Trophoblast cell (in vitro differentiated cells and primary cell): ENCODE measurements around the gene EMID1.

Experiments used
- DNase-seq, 2 donors: peaks; one replicate each; pipeline ENCODE4 v3.0.0-alpha.2; 2016
- H2AFZ ChIP-seq: 2 replicates; pipeline ENCODE4 v1.6.1; 2013; ENCODE audit warnings: low read length, moderate library complexity, mild to moderate bottlenecking; ENCODE audit not compliant: insufficient read depth, poor library complexity
- H2AK5ac ChIP-seq: 2 replicates; pipeline ENCODE4 v1.6.1; 2013; ENCODE audit warnings: mild to moderate bottlenecking, low read length
- H2BK120ac ChIP-seq: 2 replicates; pipeline ENCODE4 v1.6.1; 2013; ENCODE audit warnings: low read length, mild to moderate bottlenecking, moderate library complexity; ENCODE audit not compliant: insufficient read depth, poor library complexity
- H2BK12ac ChIP-seq: 2 replicates; pipeline ENCODE4 v1.6.1; 2013; ENCODE audit warnings: mild to moderate bottlenecking, low read length, moderate library complexity
- H2BK5ac ChIP-seq: 2 replicates; pipeline ENCODE4 v1.6.1; 2013; ENCODE audit warnings: low read length, low read depth, moderate library complexity, mild to moderate bottlenecking; ENCODE audit not compliant: poor library complexity
- H3K14ac ChIP-seq: 2 replicates; pipeline ENCODE4 v1.6.1; 2013; ENCODE audit warnings: mild to moderate bottlenecking, low read length
- H3K18ac ChIP-seq: 2 replicates; pipeline ENCODE4 v1.6.1; 2013; ENCODE audit warnings: mild to moderate bottlenecking, low read length
- H3K23ac ChIP-seq: 2 replicates; pipeline ENCODE4 v1.6.1; 2013; ENCODE audit warnings: low read length
- H3K27ac ChIP-seq: 2 replicates; pipeline ENCODE4 v1.5.1; 2013; ENCODE audit warnings: low read depth, mild to moderate bottlenecking, inconsistent platforms, low read length, moderate library complexity
- H3K27me3 ChIP-seq: 2 replicates; pipeline ENCODE4 v1.6.1; 2013; ENCODE audit warnings: inconsistent platforms, mild to moderate bottlenecking, low read length, moderate library complexity; ENCODE audit not compliant: insufficient read depth
- H3K36me3 ChIP-seq, 2 experiments: 1 replicate in 1 of 2; 2 replicates in 1 of 2; pipeline ENCODE4 v1.6.1; 2013; ENCODE audit warnings: low read length in 2 of 2, mild to moderate bottlenecking in 2 of 2, moderate library complexity in 1 of 2; ENCODE audit not compliant: insufficient read depth in 2 of 2, control insufficient read depth in 1 of 2
- H3K4ac ChIP-seq: 2 replicates; pipeline ENCODE4 v1.6.1; 2013; ENCODE audit warnings: low read depth, mild to moderate bottlenecking, low read length, moderate library complexity
- H3K4me1 ChIP-seq, 2 experiments: 1 replicate in 1 of 2; 2 replicates in 1 of 2; pipeline ENCODE4 v1.6.1; 2013; ENCODE audit warnings: low read length in 2 of 2, mild to moderate bottlenecking in 2 of 2, moderate library complexity in 1 of 2; ENCODE audit not compliant: insufficient read depth in 2 of 2, control insufficient read depth in 1 of 2
- H3K4me2 ChIP-seq: 2 replicates; pipeline ENCODE4 v1.6.1; 2013; ENCODE audit warnings: inconsistent platforms, mild to moderate bottlenecking, low read length, moderate library complexity
- H3K4me3 ChIP-seq: 2 replicates; pipeline ENCODE4 v1.5.1; 2013; ENCODE audit warnings: mild to moderate bottlenecking, low read depth, low read length, inconsistent platforms
- H3K79me1 ChIP-seq: one replicate; pipeline ENCODE4 v1.6.1; 2013; ENCODE audit warnings: low read length
- H3K79me2 ChIP-seq: 2 replicates; pipeline ENCODE4 v1.6.1; 2013; ENCODE audit warnings: low read length, mild to moderate bottlenecking; ENCODE audit not compliant: control insufficient read depth, insufficient read depth, poor library complexity
- H3K9ac ChIP-seq: 2 replicates; pipeline ENCODE4 v1.6.1; 2013; ENCODE audit warnings: mild to moderate bottlenecking, low read length
- H3K9me3 ChIP-seq: 2 replicates; pipeline ENCODE4 v1.6.1; 2013; ENCODE audit warnings: low read depth, mild to moderate bottlenecking, control low read depth, inconsistent platforms, low read length; ENCODE audit not compliant: insufficient read depth
- H4K12ac ChIP-seq: 2 replicates; pipeline ENCODE4 v1.6.1; 2013; ENCODE audit warnings: low read depth, mild to moderate bottlenecking, low read length, moderate library complexity
- H4K8ac ChIP-seq: 2 replicates; pipeline ENCODE4 v1.6.1; 2013; ENCODE audit warnings: low read depth, mild to moderate bottlenecking, low read length, moderate library complexity
- H4K91ac ChIP-seq: one replicate; pipeline ENCODE4 v1.6.1; 2013; ENCODE audit warnings: low read depth, mild to moderate bottlenecking, low read length, moderate library complexity
- WGBS: extraction: QIAGEN DNeasy Blood & Tissue Kit; methylation state at CpG from one replicate; pipeline ENCODE4 v1.1.7; 2013; ENCODE audit warnings: missing lambda C conversion rate; ENCODE audit not compliant: insufficient read length, insufficient coverage; ENCODE audit errors: extremely low coverage; 5-methylcytosine and 5-hydroxymethylcytosine counted together

Gene EMID1

DNA sequence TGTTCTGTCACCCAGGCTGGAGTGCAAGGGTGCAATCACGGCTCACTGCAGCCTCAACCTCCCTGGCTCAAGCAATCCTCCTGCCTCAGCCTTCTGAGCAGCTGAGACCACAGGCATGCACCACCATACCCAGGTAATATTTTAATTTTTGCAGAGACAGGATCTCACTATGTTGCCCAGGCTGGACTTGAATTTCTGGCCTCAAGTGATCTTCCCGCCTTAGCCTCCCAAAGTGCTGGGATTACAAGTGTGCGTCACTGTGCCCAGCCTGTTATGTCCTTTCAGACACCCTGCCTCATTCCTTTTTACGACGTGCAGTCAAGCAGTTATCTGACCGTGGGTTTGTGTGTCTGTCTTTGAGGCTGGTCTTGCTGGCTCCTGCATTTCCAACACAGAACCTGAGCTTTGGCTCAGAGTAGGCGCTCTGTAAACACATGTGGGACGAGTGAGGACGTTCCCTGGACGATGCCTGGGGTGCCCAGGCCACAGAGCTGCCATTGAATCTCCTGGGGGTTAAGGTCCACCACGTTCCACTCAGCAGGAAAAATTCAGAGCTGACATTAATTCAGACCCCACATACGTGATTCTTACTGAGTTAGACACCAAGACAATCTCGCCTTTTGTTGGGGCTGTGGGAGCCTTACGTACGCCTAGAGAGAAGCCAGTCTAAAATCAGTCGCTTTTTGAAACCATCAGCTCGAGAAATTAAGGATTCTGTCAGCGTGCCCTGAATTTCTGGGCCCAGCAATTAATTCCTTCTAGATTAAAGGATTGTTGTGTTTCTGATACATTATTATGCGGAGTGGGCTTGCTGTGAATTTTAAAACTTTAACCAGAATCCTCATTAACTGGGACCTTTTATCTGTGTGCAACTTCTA is 21.5 kb upstream of the EMID1 start:
- no CpG with 5 or more reads among the region's 19 CpGs for WGBS
- H2AFZ ChIP-seq: no peak overlapping the region
- H2AK5ac ChIP-seq: no peak overlapping the region
- no peak overlapping the region for H4K8ac ChIP-seq
- no peaks in the 10 kb centered on the region for H3K4me1 ChIP-seq
- H3K4me3 ChIP-seq: no peak overlapping the region
- no peaks in the 10 kb centered on the region for H3K36me3 ChIP-seq
- H3K79me1 ChIP-seq: no peaks in the 10 kb centered on the region
- no peak overlapping the region for H3K9ac ChIP-seq
- H4K12ac ChIP-seq: no peak overlapping the region
- H2BK5ac ChIP-seq: no peak overlapping the region
- no peaks in the 10 kb centered on the region for H3K9me3 ChIP-seq
- no peak overlapping the region for H3K18ac ChIP-seq
- no peak overlapping the region for H2BK12ac ChIP-seq
- DNase-seq: no peak
- H3K27me3 ChIP-seq: no peaks in the 10 kb centered on the region
- H3K4me2 ChIP-seq: no peak overlapping the region
- no peak overlapping the region for H3K4ac ChIP-seq
- no peak overlapping the region for H2BK120ac ChIP-seq
- H3K27ac ChIP-seq: no peak overlapping the region
- no peak overlapping the region for H3K23ac ChIP-seq
- H3K14ac ChIP-seq: no peak overlapping the region
- no peak overlapping the region for H4K91ac ChIP-seq
- no peaks in the 10 kb centered on the region for H3K79me2 ChIP-seq

- WGBS: no CpG with 5 or more reads among the region's 12 CpGs
- no peak overlapping the region for H3K23ac ChIP-seq
- no peak overlapping the region for H3K4ac ChIP-seq
- H2BK12ac ChIP-seq: no peak overlapping the region
- no peak overlapping the region for H3K9ac ChIP-seq
- DNase-seq: no peak
- no peaks in the 10 kb centered on the region for H3K4me1 ChIP-seq
- no peak overlapping the region for H2AFZ ChIP-seq
- no peaks in the 10 kb centered on the region for H3K9me3 ChIP-seq
- H3K4me3 ChIP-seq: no peak overlapping the region
- H3K27ac ChIP-seq: no peak overlapping the region
- no peaks in the 10 kb centered on the region for H3K27me3 ChIP-seq
- H3K4me2 ChIP-seq: no peak overlapping the region
- H2BK5ac ChIP-seq: no peak overlapping the region
- H2BK120ac ChIP-seq: no peak overlapping the region
- no peak overlapping the region for H3K18ac ChIP-seq
- no peak overlapping the region for H4K12ac ChIP-seq
- no peak overlapping the region for H2AK5ac ChIP-seq
- H4K8ac ChIP-seq: no peak overlapping the region
- no peak overlapping the region for H4K91ac ChIP-seq
- no peaks in the 10 kb centered on the region for H3K79me1 ChIP-seq
- H3K14ac ChIP-seq: no peak overlapping the region
- no peaks in the 10 kb centered on the region for H3K79me2 ChIP-seq
- H3K36me3 ChIP-seq: no peaks in the 10 kb centered on the region
These were observed 20.7 kb upstream of the EMID1 start for GRCh38 chr22:29184849-29185490.

DNA sequence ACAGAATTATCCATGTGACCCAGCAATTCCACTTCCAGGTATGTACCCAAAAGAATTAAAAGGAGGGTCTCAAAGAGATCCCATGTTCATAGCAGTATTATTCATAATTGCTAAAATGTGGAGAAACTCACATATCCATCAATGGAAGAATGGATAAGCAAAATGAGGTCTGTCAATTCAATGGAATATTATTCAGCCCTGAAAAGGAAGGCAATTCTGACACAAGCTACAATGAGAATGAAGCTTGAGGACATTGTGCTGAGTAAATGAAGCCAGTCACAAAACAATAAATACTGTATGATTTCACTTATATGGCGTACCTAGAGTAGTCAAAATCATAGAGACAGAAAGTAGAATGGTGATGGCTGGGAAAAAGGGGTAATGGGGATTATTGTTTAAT is 19.4 kb upstream of the EMID1 start:
- WGBS: no CpG with 5 or more reads among the region's 1 CpG

DNA sequence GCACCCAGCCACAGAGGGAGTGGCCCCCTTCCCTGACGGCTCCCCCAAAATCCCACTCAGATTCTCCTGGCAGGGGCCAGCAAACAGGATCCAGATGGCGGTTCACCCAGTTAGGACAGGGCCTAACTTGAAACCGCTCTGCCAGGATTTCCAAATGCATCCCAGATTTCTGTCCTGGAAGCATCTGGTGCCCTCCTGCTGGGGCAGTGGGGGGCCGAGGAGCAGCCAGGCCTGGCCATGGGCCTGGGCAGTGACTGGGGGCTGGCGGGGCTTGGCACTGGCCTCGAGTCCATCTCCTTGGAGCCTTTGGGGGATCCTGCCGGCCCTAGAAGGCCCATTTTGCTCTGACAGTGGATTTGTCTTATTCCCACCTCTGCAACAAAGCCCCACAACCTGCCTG is 17.9 kb upstream of the EMID1 start:
- H2AK5ac ChIP-seq: no peak overlapping the region
- H3K27ac ChIP-seq: no peak overlapping the region

More for the DNA sequence above, 19.4 kb upstream of the EMID1 start:
- Histone ChIP-seq H4K12ac (no peak overlapping the region), H3K27ac (no peak overlapping the region), H3K27me3 (no peaks in the 10 kb centered on the region), H3K9me3 (no peaks in the 10 kb centered on the region), H3K14ac (no peak overlapping the region), H3K36me3 (no peaks in the 10 kb centered on the region), H2BK12ac (no peak overlapping the region), H3K4ac (no peak overlapping the region), H3K4me1 (no peaks in the 10 kb centered on the region), H2BK120ac (no peak overlapping the region), H2AK5ac (no peak overlapping the region), H3K18ac (no peak overlapping the region), H3K9ac (no peak overlapping the region), H3K23ac (no peak overlapping the region), H3K79me2 (no peaks in the 10 kb centered on the region), H3K4me3 (no peak overlapping the region), H2AFZ (no peak overlapping the region), H3K79me1 (no peaks in the 10 kb centered on the region), H3K4me2 (no peak overlapping the region), H4K91ac (no peak overlapping the region), H4K8ac (no peak overlapping the region), H2BK5ac (no peak overlapping the region)
- DNase-seq: no peak

More for the DNA sequence above, 17.9 kb upstream of the EMID1 start:
- WGBS: no CpG with 5 or more reads among the region's 7 CpGs
- Histone ChIP-seq H3K4me1 (no peaks in the 10 kb centered on the region), H3K18ac (no peak overlapping the region), H4K12ac (no peak overlapping the region), H2BK12ac (no peak overlapping the region), H3K4ac (no peak overlapping the region), H3K4me2 (no peak overlapping the region), H2BK5ac (no peak overlapping the region), H3K14ac (no peak overlapping the region), H2AFZ (no peak overlapping the region), H3K4me3 (no peak overlapping the region), H3K9me3 (no peaks in the 10 kb centered on the region), H3K79me1 (no peaks in the 10 kb centered on the region), H3K36me3 (no peaks in the 10 kb centered on the region), H4K8ac (no peak overlapping the region), H2BK120ac (no peak overlapping the region), H3K9ac (no peak overlapping the region), H3K79me2 (no peaks in the 10 kb centered on the region), H3K27me3 (no peaks in the 10 kb centered on the region), H4K91ac (no peak overlapping the region), H3K23ac (no peak overlapping the region)
- DNase-seq: no peak
